ENCODE data around the gene SHPK. TPM values are rescaled to one million over a fixed set of nuclear protein-coding genes. Genes with fewer than 3 reads are reported as not detected.

The SHPK gene
- total RNA-seq, 1 experiment from 2014 or later = 19.6 TPM

DNA sequence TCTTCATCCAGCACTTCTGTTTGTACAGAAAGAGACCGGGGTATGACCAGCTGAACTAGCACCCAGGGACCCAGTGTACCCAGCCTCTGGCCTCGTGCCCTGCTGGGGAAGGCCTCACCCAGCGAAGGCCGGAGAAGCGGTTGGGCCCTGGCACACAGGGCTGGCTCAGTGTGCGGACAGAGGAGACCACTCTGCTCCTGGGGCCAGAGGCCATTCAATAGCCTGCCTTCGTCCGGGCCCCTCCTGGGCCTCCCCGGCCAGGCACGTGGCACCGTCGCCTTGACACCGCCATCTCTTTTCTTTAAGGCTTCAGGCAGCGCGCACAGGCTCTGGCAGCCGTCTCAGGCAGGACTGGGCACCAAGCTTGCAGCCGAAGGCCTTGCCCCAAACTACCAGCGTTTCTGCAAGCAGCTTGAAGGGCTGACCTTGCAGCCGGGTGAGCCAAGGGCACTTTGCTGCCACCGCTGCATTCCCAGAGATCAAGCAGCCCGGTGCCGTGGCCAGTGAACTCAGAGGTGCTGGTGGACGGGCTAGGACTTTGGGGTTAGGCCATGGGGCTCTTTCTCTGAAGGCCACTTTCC lies 24.4 kb upstream of the SHPK start (continued):
- TF ChIP-seq CBX3 (IDR thresholded peaks at IDR 0.05; ENCODE audit: low read depth) = no peak

DNA sequence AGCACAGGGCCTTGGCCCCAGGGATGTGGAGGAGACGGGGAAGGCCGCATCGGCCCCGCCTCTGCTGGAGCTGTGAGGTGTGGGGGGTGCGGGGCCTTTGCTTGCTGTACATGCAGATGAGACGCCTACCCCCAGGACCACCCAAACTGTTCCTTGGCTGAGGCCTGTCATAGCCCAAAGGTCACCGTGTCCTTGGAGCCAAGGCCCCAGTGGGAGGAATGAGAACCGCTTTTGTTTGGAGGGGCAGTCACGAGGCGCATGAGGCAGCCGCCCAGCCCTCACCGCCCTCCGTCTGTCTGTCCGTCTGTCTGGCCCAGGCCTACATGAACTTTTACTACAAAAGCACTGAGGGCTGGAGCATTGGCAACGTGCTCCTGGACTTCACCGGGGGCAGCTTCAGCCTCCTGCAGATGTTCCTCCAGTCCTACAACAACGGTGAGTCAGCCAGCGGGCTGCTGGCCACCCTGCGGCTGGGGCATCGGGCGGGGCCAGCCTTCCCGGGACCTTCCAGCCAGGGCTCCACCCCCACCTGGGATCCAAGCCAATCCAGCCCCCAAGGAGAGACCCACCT lies 23.6 kb upstream of the SHPK start:
- no peaks in the 10 kb centered on the region for H4K20me1 ChIP-seq (ENCODE audit: insufficient read depth)
- TF ChIP-seq, protein P1, sequence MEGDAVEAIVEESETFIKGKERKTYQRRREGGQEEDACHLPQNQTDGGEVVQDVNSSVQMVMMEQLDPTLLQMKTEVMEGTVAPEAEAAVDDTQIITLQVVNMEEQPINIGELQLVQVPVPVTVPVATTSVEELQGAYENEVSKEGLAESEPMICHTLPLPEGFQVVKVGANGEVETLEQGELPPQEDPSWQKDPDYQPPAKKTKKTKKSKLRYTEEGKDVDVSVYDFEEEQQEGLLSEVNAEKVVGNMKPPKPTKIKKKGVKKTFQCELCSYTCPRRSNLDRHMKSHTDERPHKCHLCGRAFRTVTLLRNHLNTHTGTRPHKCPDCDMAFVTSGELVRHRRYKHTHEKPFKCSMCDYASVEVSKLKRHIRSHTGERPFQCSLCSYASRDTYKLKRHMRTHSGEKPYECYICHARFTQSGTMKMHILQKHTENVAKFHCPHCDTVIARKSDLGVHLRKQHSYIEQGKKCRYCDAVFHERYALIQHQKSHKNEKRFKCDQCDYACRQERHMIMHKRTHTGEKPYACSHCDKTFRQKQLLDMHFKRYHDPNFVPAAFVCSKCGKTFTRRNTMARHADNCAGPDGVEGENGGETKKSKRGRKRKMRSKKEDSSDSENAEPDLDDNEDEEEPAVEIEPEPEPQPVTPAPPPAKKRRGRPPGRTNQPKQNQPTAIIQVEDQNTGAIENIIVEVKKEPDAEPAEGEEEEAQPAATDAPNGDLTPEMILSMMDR (IDR thresholded peaks at IDR 0.05 in 2 of 3, conservative IDR thresholded peaks at IDR 0.05 in 1 of 3; ENCODE audit: borderline replicate concordance in 1 of 3, insufficient read depth in 1 of 3, low read depth in 2 of 3, low read length in 2 of 3) = peak in 1 of 3 experiments; percentile 11; a peak in 1 of 6 replicates
- TF ChIP-seq FOSL1 (IDR thresholded peaks at IDR 0.05; ENCODE audit: low read depth) = peak; percentile 47; the same call in 1 of the 2 replicates
- peak; percentile 53 for TF ChIP-seq POLR2AphosphoS5 (IDR thresholded peaks at IDR 0.05; ENCODE audit: low read depth, low read length)
- peak; percentile 41 for TF ChIP-seq SP1 (IDR thresholded peaks at IDR 0.05; ENCODE audit: low read depth)
- TF ChIP-seq, protein P2, sequence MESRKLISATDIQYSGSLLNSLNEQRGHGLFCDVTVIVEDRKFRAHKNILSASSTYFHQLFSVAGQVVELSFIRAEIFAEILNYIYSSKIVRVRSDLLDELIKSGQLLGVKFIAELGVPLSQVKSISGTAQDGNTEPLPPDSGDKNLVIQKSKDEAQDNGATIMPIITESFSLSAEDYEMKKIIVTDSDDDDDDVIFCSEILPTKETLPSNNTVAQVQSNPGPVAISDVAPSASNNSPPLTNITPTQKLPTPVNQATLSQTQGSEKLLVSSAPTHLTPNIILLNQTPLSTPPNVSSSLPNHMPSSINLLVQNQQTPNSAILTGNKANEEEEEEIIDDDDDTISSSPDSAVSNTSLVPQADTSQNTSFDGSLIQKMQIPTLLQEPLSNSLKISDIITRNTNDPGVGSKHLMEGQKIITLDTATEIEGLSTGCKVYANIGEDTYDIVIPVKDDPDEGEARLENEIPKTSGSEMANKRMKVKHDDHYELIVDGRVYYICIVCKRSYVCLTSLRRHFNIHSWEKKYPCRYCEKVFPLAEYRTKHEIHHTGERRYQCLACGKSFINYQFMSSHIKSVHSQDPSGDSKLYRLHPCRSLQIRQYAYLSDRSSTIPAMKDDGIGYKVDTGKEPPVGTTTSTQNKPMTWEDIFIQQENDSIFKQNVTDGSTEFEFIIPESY (IDR thresholded peaks at IDR 0.05; ENCODE audit: extremely low read depth, insufficient replicate concordance, low read length) = no peak
- peak; percentile 77 for ATAC-seq
- no peak overlapping the region for H2AFZ ChIP-seq (ENCODE audit: low read depth, low read length, poor library complexity, severe bottlenecking)
- CTCF ChIA-PET = interaction anchor here (0.6 to 1.2 kb wide), 2 partner anchors 12 to 14 kb away, joined by 3 to 4 read pairs; no protein-coding TSS in a partner anchor
- H3K36me3 ChIP-seq (ENCODE audit: control insufficient read depth in 1 of 2, insufficient read depth in 2 of 2, low read length in 2 of 2) = no peaks in the 10 kb centered on the region
- BruUV-seq (replicated peaks) = no TSS peak
- H3K79me2 ChIP-seq (ENCODE audit: insufficient read depth, low read length) = no peaks in the 10 kb centered on the region
- no peak overlapping the region for H3K4me3 ChIP-seq (replicated peaks in 1 of 2; ENCODE audit: low read depth in 1 of 2, low read length in 2 of 2)
- H3K27me3 ChIP-seq (ENCODE audit: insufficient read depth, low read length) = no peaks in the 10 kb centered on the region
- H3K9ac ChIP-seq (ENCODE audit: low read length) = peak overlapping the region; percentile 23; the same call in 1 of the 2 replicates
- RAD21 ChIA-PET (ENCODE audit: low non-redundant PET in 1 of 2, low total read pairs in 2 of 2, uncharacterized antibody in 2 of 2, unreplicated experiment in 2 of 2) = no interaction called here
- intact Hi-C loops (cut with micrococcal nuclease) = no loop called here
- peak overlapping the region; percentile 70 for H3K27ac ChIP-seq (ENCODE audit: low read depth, low read length)
- DNase-seq (ENCODE audit: low read depth, low spot score) = no peak
- POLR2A ChIA-PET = interaction anchor here (1.1 kb wide), 1 partner anchor 23 kb away, joined by 4 read pairs; the partner anchor contains the start of genes CTNS and SHPK
- peak overlapping the region; percentile 55 for H3K4me2 ChIP-seq (ENCODE audit: low read length)
- H3K9me2 ChIP-seq (ENCODE audit: insufficient read depth) = no peaks in the 10 kb centered on the region
- H3K9me3 ChIP-seq (ENCODE audit: control insufficient read depth in 1 of 2, insufficient read depth in 1 of 2, low read depth in 1 of 2, low read length in 2 of 2) = no peaks in the 10 kb centered on the region
- peaks cover 12 to 16% of the 10 kb centered on the region in 2 experiments for H3K4me1 ChIP-seq (ENCODE audit: control insufficient read depth in 1 of 2, insufficient read depth in 2 of 2, low read length in 2 of 2)

Measured in HCT116 (cell line).